ENCODE measurements around the gene PLK5. TPM values are rescaled to one million over a fixed set of nuclear protein-coding genes. Genes with fewer than 3 reads are reported as not detected.

The PLK5 gene
- polyA plus RNA-seq, 1 of the 3 experiments (the other 2 are of a cell fraction): not detected

DNA sequence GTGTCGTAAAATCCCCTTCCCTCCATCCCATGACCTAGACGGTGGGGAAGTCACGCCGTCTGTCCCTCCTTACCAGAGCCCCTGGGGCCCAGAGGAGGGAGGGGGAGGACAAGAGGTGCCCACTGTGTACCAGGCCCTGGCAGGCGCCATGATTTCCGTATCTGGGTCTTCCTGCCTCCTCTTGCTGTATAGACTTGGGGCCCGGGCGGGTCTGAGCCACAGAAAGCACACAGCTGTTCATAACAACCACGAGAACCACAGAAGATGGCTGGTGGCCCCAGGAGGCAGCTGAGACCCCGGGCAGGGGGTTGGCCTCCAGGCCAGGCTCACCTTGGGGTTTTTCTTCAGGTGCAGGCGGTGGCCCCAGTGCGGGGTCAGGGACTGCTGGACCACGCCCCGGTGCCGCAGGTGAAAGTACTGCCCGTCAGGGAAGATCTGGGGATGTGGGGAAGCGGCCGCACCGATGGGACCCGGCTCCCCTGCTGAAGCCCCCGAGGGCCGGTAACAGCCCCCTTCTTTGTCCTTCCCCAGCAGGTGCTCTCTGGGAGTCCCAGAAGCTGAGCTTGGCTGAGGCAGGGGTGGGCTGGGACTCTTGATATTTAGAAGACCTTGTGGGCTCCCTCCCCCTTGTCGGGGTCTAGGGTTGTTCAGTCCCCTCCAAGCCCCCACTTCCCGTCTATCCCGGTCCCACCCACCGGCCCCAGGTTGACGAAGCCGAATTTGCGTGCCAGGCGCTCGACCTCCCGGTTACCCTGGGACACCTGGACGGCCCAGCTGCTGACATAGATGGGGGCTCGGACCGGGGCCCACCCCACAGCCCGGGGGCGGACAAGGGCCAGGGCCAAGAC is 34.2 kb upstream of the PLK5 start:
- peaks cover 5 to 18% of the 10 kb centered on the region in 2 experiments; a peak in 2 of 4 replicates for H3K4me1 ChIP-seq (ENCODE audit: control insufficient read depth in 1 of 2, insufficient read depth in 2 of 2, low read depth in 1 of 2, low read length in 1 of 2)
- H3K36me3 ChIP-seq (replicated peaks in 1 of 2; ENCODE audit: control insufficient read depth in 1 of 2, insufficient read depth in 2 of 2, low read length in 1 of 2): no peaks in the 10 kb centered on the region
- H3F3A ChIP-seq (replicated peaks; ENCODE audit: insufficient read depth): no peaks in the 10 kb centered on the region
- 34% methylated on average over 20 of the region's 37 CpGs for WGBS (ENCODE audit: low lambda C conversion rate)
- peak overlapping the region; percentile 70 for H3K9ac ChIP-seq
- ChIA-PET CTCF (interaction anchor here (2.0 kb wide), 1 partner anchor 44 kb away, joined by 4 read pairs; no protein-coding TSS in a partner anchor), POLR2A (no interaction called here)
- H2AFZ ChIP-seq (ENCODE audit: low read depth): peak overlapping the region; percentile 99
- H3K4me3 ChIP-seq (ENCODE audit: low read depth in 2 of 2, low read length in 1 of 2): peak overlapping the region; percentile 66 to 69
- H3K9me3 ChIP-seq: no peaks in the 10 kb centered on the region
- H3K4me2 ChIP-seq: peak overlapping the region; percentile 93
- peak; percentile 25 for DNase-seq
- no peaks in the 10 kb centered on the region for H4K20me1 ChIP-seq (ENCODE audit: insufficient read depth)
- TF ChIP-seq EP300 (IDR thresholded peaks at IDR 0.05; ENCODE audit: borderline replicate concordance in 1 of 2, low read depth in 1 of 2, low read length in 1 of 2): no peak
- TF ChIP-seq REST (IDR thresholded peaks at IDR 0.05; ENCODE audit: low read depth, low read length): no peak
- no peak for TF ChIP-seq SIN3A (IDR thresholded peaks at IDR 0.05; ENCODE audit: borderline replicate concordance, low read depth, low read length)
- TF ChIP-seq MXI1 (IDR thresholded peaks at IDR 0.05; ENCODE audit: low read depth, low read length): no peak
- no peak for TF ChIP-seq RAD21 (IDR thresholded peaks at IDR 0.05; ENCODE audit: low read length)
- no peak for TF ChIP-seq TEAD4 (IDR thresholded peaks at IDR 0.05; ENCODE audit: borderline replicate concordance, insufficient read depth)
- no peak for TF ChIP-seq CTCF (IDR thresholded peaks at IDR 0.05)
- no peak for TF ChIP-seq FOXM1 (IDR thresholded peaks at IDR 0.05; ENCODE audit: low read depth)
- TF ChIP-seq IRF3 (IDR thresholded peaks at IDR 0.05; ENCODE audit: low read depth, low read length): no peak
- TF ChIP-seq RCOR1 (IDR thresholded peaks at IDR 0.05; ENCODE audit: low read length): no peak
- TF ChIP-seq, protein P1, sequence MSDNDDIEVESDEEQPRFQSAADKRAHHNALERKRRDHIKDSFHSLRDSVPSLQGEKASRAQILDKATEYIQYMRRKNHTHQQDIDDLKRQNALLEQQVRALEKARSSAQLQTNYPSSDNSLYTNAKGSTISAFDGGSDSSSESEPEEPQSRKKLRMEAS (IDR thresholded peaks at IDR 0.05; ENCODE audit: low read depth): no peak
- TF ChIP-seq, protein P2, sequence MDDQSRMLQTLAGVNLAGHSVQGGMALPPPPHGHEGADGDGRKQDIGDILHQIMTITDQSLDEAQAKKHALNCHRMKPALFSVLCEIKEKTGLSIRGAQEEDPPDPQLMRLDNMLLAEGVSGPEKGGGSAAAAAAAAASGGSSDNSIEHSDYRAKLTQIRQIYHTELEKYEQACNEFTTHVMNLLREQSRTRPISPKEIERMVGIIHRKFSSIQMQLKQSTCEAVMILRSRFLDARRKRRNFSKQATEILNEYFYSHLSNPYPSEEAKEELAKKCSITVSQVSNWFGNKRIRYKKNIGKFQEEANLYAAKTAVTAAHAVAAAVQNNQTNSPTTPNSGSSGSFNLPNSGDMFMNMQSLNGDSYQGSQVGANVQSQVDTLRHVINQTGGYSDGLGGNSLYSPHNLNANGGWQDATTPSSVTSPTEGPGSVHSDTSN (IDR thresholded peaks at IDR 0.05): no peak
- no peak for TF ChIP-seq GABPA (IDR thresholded peaks at IDR 0.05; ENCODE audit: low read depth)
- TF ChIP-seq GATA2 (CRISPR knock-in tag; IDR thresholded peaks at IDR 0.05): no peak
- no peak for TF ChIP-seq ELF1 (IDR thresholded peaks at IDR 0.05)
- TF ChIP-seq YY1 (IDR thresholded peaks at IDR 0.05; ENCODE audit: low read depth): no peak
- no peak for TF ChIP-seq JUND (IDR thresholded peaks at IDR 0.05)
- TF ChIP-seq TAF1 (IDR thresholded peaks at IDR 0.05; ENCODE audit: borderline replicate concordance, low read depth, low read length): no peak
- TF ChIP-seq MEF2A (IDR thresholded peaks at IDR 0.05; ENCODE audit: borderline replicate concordance, low read depth): no peak
- H3K27me3 ChIP-seq (ENCODE audit: insufficient read depth): no peaks in the 10 kb centered on the region
- peak overlapping the region; percentile 61 to 91; a peak in 2 of 4 replicates for H3K27ac ChIP-seq (ENCODE audit: low read depth in 2 of 2, low read length in 1 of 2)
- H3K9me2 ChIP-seq: no peaks in the 10 kb centered on the region
- no peaks in the 10 kb centered on the region for H3K79me2 ChIP-seq (ENCODE audit: insufficient read depth)

Data from SK-N-SH (cell line).